Uterus (tissue), 2 donors: Measurements from ENCODE around the gene TASL.

Experiments used
- CTCF ChIP-seq, 4 experiments: fragments of 200-600 bp in 2 of 4; fragments of 450-650 bp in 2 of 4; sonication (generic) in 2 of 4; IDR thresholded peaks; one replicate each; pipeline ENCODE4 v1.5.1; 2016 to 2019; ENCODE audit warnings: antibody characterized with exemption in 4 of 4, mild to moderate bottlenecking in 2 of 4, moderate library complexity in 1 of 4
- POLR2A ChIP-seq, 2 donors: fragments of 450-650 bp; IDR thresholded peaks; one replicate each; pipeline ENCODE4 v1.6.1; 2016; ENCODE audit warnings: antibody characterized with exemption in 2 of 2, mild to moderate bottlenecking in 1 of 2, moderate library complexity in 1 of 2

- TF ChIP-seq POLR2A (IDR thresholded peaks at IDR 0.05) = no peak
- no peak for TF ChIP-seq CTCF (IDR thresholded peaks at IDR 0.05)
Measured at GRCh38 chrX:30538271-30538670, 39.3 kb downstream of the TASL start.
